DLD1 (cell line): ENCODE data around the gene MADCAM1.

Source experiments
- in situ Hi-C: cut with HindIII; loops from 2 replicates; pipeline ENCODE4 v1.10.0; 2017; ENCODE audit warnings: low sequenced_read_pairs

Gene MADCAM1

GRCh38 chr19:531009-531752, 34.9 kb downstream of the MADCAM1 start:
- in situ Hi-C loops: no loop called here

- in situ Hi-C loops: no loop called here
Measured at GRCh38 chr19:531753-532560, 35.7 kb downstream of the MADCAM1 start, which contains the start of gene CDC34. CDC34 (plus strand) TSS chr19:531760; CDS start chr19:531932, 172 bp downstream.

GRCh38 chr19:532561-533363, 36.5 kb downstream of the MADCAM1 start:
- in situ Hi-C loops: no loop called here

GRCh38 chr19:533364-534058, 37.2 kb downstream of the MADCAM1 start:
- in situ Hi-C loops: no loop called here

GRCh38 chr19:534088-534487, 37.8 kb downstream of the MADCAM1 start:
- in situ Hi-C loops: no loop called here

GRCh38 chr19:535017-535835, 38.9 kb downstream of the MADCAM1 start:
- in situ Hi-C loops: no loop called here

GRCh38 chr19:536031-536880, 40.0 kb downstream of the MADCAM1 start:
- in situ Hi-C loops: no loop called here

GRCh38 chr19:536881-537404, 40.7 kb downstream of the MADCAM1 start:
- in situ Hi-C loops: no loop called here

- in situ Hi-C loops: no loop called here
Measured at GRCh38 chr19:538641-539428, 42.5 kb downstream of the MADCAM1 start.

GRCh38 chr19:539429-540030, 43.2 kb downstream of the MADCAM1 start:
- in situ Hi-C loops: no loop called here

GRCh38 chr19:540867-541637, 44.8 kb downstream of the MADCAM1 start:
- in situ Hi-C loops: no loop called here

GRCh38 chr19:541699-542098, 45.4 kb downstream of the MADCAM1 start:
- in situ Hi-C loops: no loop called here

GRCh38 chr19:542173-542866, 46.0 kb downstream of the MADCAM1 start:
- in situ Hi-C loops: no loop called here

- in situ Hi-C loops: no loop called here
Measured at GRCh38 chr19:543910-544608, 47.8 kb downstream of the MADCAM1 start, which contains the start of gene GZMM. GZMM (plus strand) TSS chr19:544053; CDS start chr19:544072, 19 bp downstream.

- in situ Hi-C loops: no loop called here
Measured at GRCh38 chr19:547117-547516, 50.8 kb downstream of the MADCAM1 start.
